Islet of Langerhans (tissue), 1 donor: ENCODE measurements around the gene VAMP2.

Experiments used
- FAIRE-seq: peaks from one replicate; lab custom pipeline; 2011; peaks lifted over from hg19 to GRCh38; lab: Jason Lieb, UNC

VAMP2 gene

GRCh38 chr17:8155231-8155995 lies 7.3 kb downstream of the VAMP2 start:
- no peak for FAIRE-seq

GRCh38 chr17:8154608-8155155 lies 8.1 kb downstream of the VAMP2 start:
- no peak for FAIRE-seq

- no peak for FAIRE-seq
These were observed 8.7 kb downstream of the VAMP2 start for GRCh38 chr17:8153957-8154607.

- peak; percentile 94 for FAIRE-seq
These were observed 9.2 kb downstream of the VAMP2 start for GRCh38 chr17:8153525-8153956.

- no peak for FAIRE-seq
These were observed 9.7 kb downstream of the VAMP2 start for GRCh38 chr17:8153031-8153451.

GRCh38 chr17:8152112-8152775 lies 10.5 kb downstream of the VAMP2 start, which contains the start of gene PER1:
TSS of gene PER1 (minus strand) at chr17:8152404. CDS start at chr17:8150706, 1,698 bp downstream.
- FAIRE-seq = peak; percentile 84

- FAIRE-seq = no peak
These were observed 11.1 kb downstream of the VAMP2 start for GRCh38 chr17:8151641-8152111.

GRCh38 chr17:8151120-8151640 lies 11.6 kb downstream of the VAMP2 start:
- FAIRE-seq = no peak

GRCh38 chr17:8150194-8151119 lies 12.3 kb downstream of the VAMP2 start:
- no peak for FAIRE-seq

- no peak for FAIRE-seq
These were observed 13.1 kb downstream of the VAMP2 start for GRCh38 chr17:8149419-8150193.

GRCh38 chr17:8148560-8148959 lies 14.2 kb downstream of the VAMP2 start:
- FAIRE-seq = no peak

GRCh38 chr17:8147805-8148404 lies 14.8 kb downstream of the VAMP2 start:
- FAIRE-seq = no peak

GRCh38 chr17:8147141-8147804 lies 15.5 kb downstream of the VAMP2 start:
- FAIRE-seq = no peak

- FAIRE-seq = no peak
These were observed 16.2 kb downstream of the VAMP2 start for GRCh38 chr17:8146381-8147140.

- no peak for FAIRE-seq
These were observed 16.9 kb downstream of the VAMP2 start for GRCh38 chr17:8145811-8146210.

- FAIRE-seq = no peak
These were observed 18.1 kb downstream of the VAMP2 start for GRCh38 chr17:8144401-8145231.

GRCh38 chr17:8143581-8144400 lies 19.0 kb downstream of the VAMP2 start:
- FAIRE-seq = no peak
